Loucy (cell line): Measurements from ENCODE around the gene SPIN2B.
"Not testable (repeated sequence)": the region's sequence is repeated elsewhere in the genome, so short reads cannot be mapped to it uniquely, and the experiment has no call there.

Experiments
- EZH2phosphoT487 ChIP-seq: fragments of 200-600 bp; IDR thresholded peaks from 2 replicates; pipeline ENCODE4 v1.6.1; 2018; ENCODE audit warnings: antibody characterized with exemption, mild to moderate bottlenecking, moderate library complexity, borderline replicate concordance
- TF ChIP-seq, protein P1 (sequence below): fragments of 200-600 bp; sonication (generic); conservative IDR thresholded peaks from 2 replicates; pipeline ENCODE4 v1.5.1; 2014; ENCODE audit warnings: mild to moderate bottlenecking, antibody characterized with exemption, low read length

DNA sequence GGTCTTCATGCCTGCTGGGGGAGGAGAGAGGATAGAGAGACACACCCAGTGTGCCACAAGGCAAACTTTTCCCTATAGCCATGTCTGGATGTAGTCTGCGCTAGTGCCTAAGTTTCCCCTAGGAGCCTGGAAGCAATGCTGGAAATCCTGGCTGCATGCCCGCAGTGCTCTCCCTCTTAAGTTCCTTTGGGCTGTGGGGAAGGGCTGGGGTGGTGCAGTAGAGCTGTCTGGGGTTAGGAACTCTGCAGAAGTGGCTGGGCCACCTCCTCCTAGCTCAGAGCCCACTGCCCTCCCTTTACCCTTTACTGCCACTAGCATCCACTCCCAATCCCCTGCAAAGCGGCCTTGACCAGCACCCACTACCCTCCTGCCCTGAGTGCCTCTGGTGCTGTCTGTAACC lies 15.2 kb upstream of the SPIN2B start:
- TF ChIP-seq, protein P1, sequence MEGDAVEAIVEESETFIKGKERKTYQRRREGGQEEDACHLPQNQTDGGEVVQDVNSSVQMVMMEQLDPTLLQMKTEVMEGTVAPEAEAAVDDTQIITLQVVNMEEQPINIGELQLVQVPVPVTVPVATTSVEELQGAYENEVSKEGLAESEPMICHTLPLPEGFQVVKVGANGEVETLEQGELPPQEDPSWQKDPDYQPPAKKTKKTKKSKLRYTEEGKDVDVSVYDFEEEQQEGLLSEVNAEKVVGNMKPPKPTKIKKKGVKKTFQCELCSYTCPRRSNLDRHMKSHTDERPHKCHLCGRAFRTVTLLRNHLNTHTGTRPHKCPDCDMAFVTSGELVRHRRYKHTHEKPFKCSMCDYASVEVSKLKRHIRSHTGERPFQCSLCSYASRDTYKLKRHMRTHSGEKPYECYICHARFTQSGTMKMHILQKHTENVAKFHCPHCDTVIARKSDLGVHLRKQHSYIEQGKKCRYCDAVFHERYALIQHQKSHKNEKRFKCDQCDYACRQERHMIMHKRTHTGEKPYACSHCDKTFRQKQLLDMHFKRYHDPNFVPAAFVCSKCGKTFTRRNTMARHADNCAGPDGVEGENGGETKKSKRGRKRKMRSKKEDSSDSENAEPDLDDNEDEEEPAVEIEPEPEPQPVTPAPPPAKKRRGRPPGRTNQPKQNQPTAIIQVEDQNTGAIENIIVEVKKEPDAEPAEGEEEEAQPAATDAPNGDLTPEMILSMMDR: not testable (repeated sequence)
- not testable (repeated sequence) for TF ChIP-seq EZH2phosphoT487
